Neural progenitor cell (in vitro differentiated cells): ENCODE results near the gene CCDC182. TPM values are rescaled to one million over a fixed set of nuclear protein-coding genes. Genes with fewer than 3 reads are reported as not detected.

Experiments used
- DNase-seq: peaks from one replicate; pipeline ENCODE4 v3.0.0-alpha.2; 2016; ENCODE audit warnings: low spot score
- H2AFZ ChIP-seq: fragments of 200-600 bp; sonication (generic); replicated peaks from 2 replicates; pipeline ENCODE4 v1.6.1; 2016; ENCODE audit warnings: antibody characterized with exemption
- H3F3A ChIP-seq: fragments of 200-600 bp; sonication (generic); 2 replicates; pipeline ENCODE4 v1.6.1; 2016; ENCODE audit warnings: antibody characterized with exemption, low read depth
- H3K27ac ChIP-seq: fragments of 200-600 bp; sonication (generic); 2 replicates; pipeline ENCODE4 v1.5.1; 2016; ENCODE audit warnings: mild to moderate bottlenecking
- H3K27me3 ChIP-seq: fragments of 200-600 bp; sonication (generic); 2 replicates; pipeline ENCODE4 v1.6.1; 2016; ENCODE audit warnings: mild to moderate bottlenecking, moderate library complexity
- H3K36me3 ChIP-seq: fragments of 200-600 bp; sonication (generic); 2 replicates; pipeline ENCODE4 v1.5.1; 2016
- H3K4me1 ChIP-seq: fragments of 200-600 bp; sonication (generic); 2 replicates; pipeline ENCODE4 v1.6.1; 2016; ENCODE audit warnings: mixed run types
- H3K4me2 ChIP-seq: fragments of 200-600 bp; sonication (generic); 2 replicates; pipeline ENCODE4 v1.6.1; 2016
- H3K4me3 ChIP-seq: fragments of 200-600 bp; sonication (generic); 2 replicates; pipeline ENCODE4 v1.5.1; 2016
- H3K79me2 ChIP-seq: fragments of 200-600 bp; sonication (generic); 2 replicates; pipeline ENCODE4 v1.6.1; 2016; ENCODE audit warnings: low read depth
- H3K9ac ChIP-seq: fragments of 200-600 bp; sonication (generic); 2 replicates; pipeline ENCODE4 v1.6.1; 2016
- H3K9me3 ChIP-seq: fragments of 200-600 bp; sonication (generic); 2 replicates; pipeline ENCODE4 v1.5.1; 2016; ENCODE audit warnings: low read depth
- H4K20me1 ChIP-seq: fragments of 200-600 bp; sonication (generic); 2 replicates; pipeline ENCODE4 v1.6.1; 2016; ENCODE audit warnings: low read depth
- H3K27ac Mint-ChIP-seq: 3 replicates; pipeline ENCODE4 v1.8.0; 2021; ENCODE audit warnings: mixed read lengths
- H3K27me3 Mint-ChIP-seq: 2 replicates; pipeline ENCODE4 v1.8.0; 2022; ENCODE audit warnings: low read depth, mild to moderate bottlenecking, inconsistent platforms, moderate library complexity, mixed read lengths; ENCODE audit not compliant: insufficient read depth
- H3K36me3 Mint-ChIP-seq: 3 replicates; pipeline ENCODE4 v1.8.0; 2021; ENCODE audit warnings: mixed read lengths
- H3K4me1 Mint-ChIP-seq: 3 replicates; pipeline ENCODE4 v1.8.0; 2021; ENCODE audit warnings: mixed read lengths
- H3K4me3 Mint-ChIP-seq: 3 replicates; pipeline ENCODE4 v1.8.0; 2021; ENCODE audit warnings: mild to moderate bottlenecking, moderate library complexity, mixed read lengths
- H3K9me3 Mint-ChIP-seq: 3 replicates; pipeline ENCODE4 v1.8.0; 2020; ENCODE audit warnings: mixed read lengths
- CTCF ChIP-seq: fragments of 200-600 bp; sonication (generic); IDR thresholded peaks from 2 replicates; pipeline ENCODE4 v1.5.1; 2017; ENCODE audit warnings: antibody characterized with exemption, mild to moderate bottlenecking
- EZH2 ChIP-seq: fragments of 200-600 bp; sonication (generic); IDR thresholded peaks from 2 replicates; pipeline ENCODE4 v1.6.1; 2017; ENCODE audit warnings: antibody characterized with exemption, mild to moderate bottlenecking, moderate library complexity
- EZH2phosphoT487 ChIP-seq: fragments of 200-600 bp; sonication (generic); IDR thresholded peaks from 2 replicates; pipeline ENCODE4 v1.6.1; 2017; ENCODE audit warnings: antibody characterized with exemption
- total RNA-seq: library from RNA; depleted of rRNA; stranded (reverse); fragments of >200 nt; gene quantifications from 2 replicates; pipeline ENCODE4 v1.2.3, GENCODE V29; 2015; ENCODE audit warnings: low replicate concordance

The CCDC182 gene
- total RNA-seq, 1 donor from 2014 or later: not detected

GRCh38 chr17:57776366-57776765, 31.3 kb upstream of the CCDC182 start:
- no peak overlapping the region for H2AFZ ChIP-seq
- Mint-ChIP-seq H3K27me3 (peaks cover 10% of the 10 kb centered on the region), H3K27ac (no peak overlapping the region), H3K4me1 (peaks cover 11% of the 10 kb centered on the region), H3K9me3 (peaks cover 7% of the 10 kb centered on the region), H3K4me3 (no peak overlapping the region), H3K36me3 (no peaks in the 10 kb centered on the region)
- peaks cover under 1% of the 10 kb centered on the region for H3F3A ChIP-seq
- H3K9me3 ChIP-seq: no peaks in the 10 kb centered on the region
- H3K9ac ChIP-seq: no peak overlapping the region
- TF ChIP-seq EZH2phosphoT487: no peak
- TF ChIP-seq CTCF: no peak
- no peak overlapping the region for H3K4me2 ChIP-seq
- no peaks in the 10 kb centered on the region for H4K20me1 ChIP-seq
- no peaks in the 10 kb centered on the region for H3K79me2 ChIP-seq
- no peak for DNase-seq
- H3K27me3 ChIP-seq: peaks cover 4% of the 10 kb centered on the region
- no peak overlapping the region for H3K27ac ChIP-seq
- no peaks in the 10 kb centered on the region for H3K36me3 ChIP-seq
- peaks cover 8% of the 10 kb centered on the region for H3K4me1 ChIP-seq
- no peak overlapping the region for H3K4me3 ChIP-seq

- H3K36me3 ChIP-seq: no peaks in the 10 kb centered on the region
- no peak overlapping the region for H3K4me3 ChIP-seq
- H3K27ac ChIP-seq: no peak overlapping the region
- H3K4me1 ChIP-seq: peaks cover 2% of the 10 kb centered on the region
- no peaks in the 10 kb centered on the region for H3F3A ChIP-seq
- peaks cover 13% of the 10 kb centered on the region for H3K27me3 Mint-ChIP-seq
- H4K20me1 ChIP-seq: no peaks in the 10 kb centered on the region
- no peak for DNase-seq
- H3K4me1 Mint-ChIP-seq: peaks cover 8% of the 10 kb centered on the region
- H2AFZ ChIP-seq: no peak overlapping the region
- peaks cover 4% of the 10 kb centered on the region for H3K27me3 ChIP-seq
- peaks cover 7% of the 10 kb centered on the region for H3K9me3 Mint-ChIP-seq
- no peak overlapping the region for H3K4me3 Mint-ChIP-seq
- no peak overlapping the region for H3K9ac ChIP-seq
- H3K4me2 ChIP-seq: no peak overlapping the region
- TF ChIP-seq EZH2 (no peak), CTCF (no peak)
- H3K27ac Mint-ChIP-seq: peak overlapping the region; percentile 36
- H3K9me3 ChIP-seq: no peaks in the 10 kb centered on the region
- H3K79me2 ChIP-seq: no peaks in the 10 kb centered on the region
- H3K36me3 Mint-ChIP-seq: no peaks in the 10 kb centered on the region
These were observed 29.8 kb upstream of the CCDC182 start for GRCh38 chr17:57774872-57775271.

GRCh38 chr17:57773557-57773956, 28.5 kb upstream of the CCDC182 start:
- Mint-ChIP-seq H3K4me1 (peaks cover 4% of the 10 kb centered on the region), H3K9me3 (peaks cover 7% of the 10 kb centered on the region), H3K4me3 (no peak overlapping the region), H3K27me3 (peaks cover 11% of the 10 kb centered on the region), H3K27ac (peak overlapping the region; percentile 5), H3K36me3 (no peaks in the 10 kb centered on the region)
- no peak for TF ChIP-seq CTCF
- no peak for TF ChIP-seq EZH2phosphoT487
- TF ChIP-seq EZH2: no peak
- Histone ChIP-seq H3K4me1 (no peaks in the 10 kb centered on the region), H3K4me2 (no peak overlapping the region), H3K9me3 (no peaks in the 10 kb centered on the region), H3K27me3 (peaks cover 4% of the 10 kb centered on the region), H3F3A (no peaks in the 10 kb centered on the region), H4K20me1 (no peaks in the 10 kb centered on the region), H3K9ac (no peak overlapping the region), H2AFZ (no peak overlapping the region), H3K27ac (no peak overlapping the region), H3K36me3 (no peaks in the 10 kb centered on the region), H3K4me3 (no peak overlapping the region), H3K79me2 (no peaks in the 10 kb centered on the region)
- DNase-seq: no peak

DNA sequence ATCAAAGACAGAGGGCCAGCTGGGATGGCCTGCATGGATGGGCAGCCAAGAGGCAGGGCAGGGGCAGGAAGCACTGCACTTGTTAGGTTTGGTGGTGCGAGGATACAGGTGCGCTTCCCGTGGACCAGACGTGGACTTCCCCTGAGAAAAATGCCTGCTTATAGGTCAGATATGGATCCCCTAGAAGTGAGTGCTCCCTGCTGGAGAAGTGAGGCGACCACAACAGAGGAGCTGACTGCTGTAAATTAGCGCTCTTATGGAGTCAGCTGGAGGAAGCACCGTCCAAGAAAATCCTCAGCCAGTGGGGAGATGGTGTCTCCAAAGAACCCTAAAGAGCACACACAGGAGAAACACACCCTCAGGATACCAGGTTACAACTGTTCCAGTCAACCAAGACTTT, 27.7 kb upstream of the CCDC182 start:
- Histone ChIP-seq H3K27ac (no peak overlapping the region), H3K9ac (no peak overlapping the region), H4K20me1 (no peaks in the 10 kb centered on the region), H3F3A (no peaks in the 10 kb centered on the region), H3K4me1 (no peaks in the 10 kb centered on the region), H3K9me3 (no peaks in the 10 kb centered on the region), H3K79me2 (no peaks in the 10 kb centered on the region), H3K36me3 (no peaks in the 10 kb centered on the region), H2AFZ (no peak overlapping the region), H3K4me2 (no peak overlapping the region), H3K27me3 (peaks cover 4% of the 10 kb centered on the region), H3K4me3 (no peak overlapping the region)
- H3K36me3 Mint-ChIP-seq: no peaks in the 10 kb centered on the region
- DNase-seq: no peak
- peaks cover 7% of the 10 kb centered on the region for H3K4me1 Mint-ChIP-seq
- H3K4me3 Mint-ChIP-seq: no peak overlapping the region
- TF ChIP-seq EZH2phosphoT487 (no peak), CTCF (peak; percentile 19)
- H3K27me3 Mint-ChIP-seq: peaks cover 11% of the 10 kb centered on the region
- H3K27ac Mint-ChIP-seq: no peak overlapping the region
- peaks cover 7% of the 10 kb centered on the region for H3K9me3 Mint-ChIP-seq
